HepG2 (cell line): ENCODE results near the gene OTOGL. TPM values are rescaled to one million over a fixed set of nuclear protein-coding genes. Genes with fewer than 3 reads are reported as not detected.

Source experiments
- ATAC-seq: fragments of 200-7000 bp; cut with Tn5 transposase; 3 replicates; pipeline ENCODE4 v1.9.1; 2020; ENCODE audit warnings: mild to moderate bottlenecking, moderate library complexity
- BruUV-seq: library from RNA; stranded (reverse); fragments of 400-500 nt; replicated peaks from 2 replicates; lab custom pipeline; 2021; lab: Mats Ljungman, UMichigan
- CTCF ChIA-PET: fragments of 300-600 bp; formaldehyde crosslinking; extraction: SDS; loops from one replicate; lab custom pipeline; 2021; ENCODE audit warnings: low total read pairs, inconsistent platforms, low intra/inter-chr PET ratio; lab: Yijun Ruan, JAX
- POLR2A ChIA-PET: fragments of 350-600 bp; sonication (Branson Sonifier 250); formaldehyde crosslinking; loops from one replicate; lab custom pipeline; 2020; ENCODE audit warnings: antibody characterized with exemption, inconsistent platforms; lab: Yijun Ruan, JAX
- DNase-seq: peaks from one replicate; pipeline ENCODE4 v3.0.0-alpha.2; 2015; ENCODE audit warnings: low spot score
- FAIRE-seq: peaks from 3 replicates; lab custom pipeline; 2011; peaks lifted over from hg19 to GRCh38; lab: Jason Lieb, UNC
- H2AFZ ChIP-seq: one replicate; pipeline ENCODE4 v1.6.1; 2011; ENCODE audit warnings: low read length, inconsistent platforms
- H3K27ac ChIP-seq: fragments of 300-600 bp; 3 replicates; pipeline ENCODE4 v1.8.0; 2011; ENCODE audit warnings: mixed run types, mild to moderate bottlenecking, mixed read lengths, low read length, inconsistent platforms; ENCODE audit not compliant: insufficient read depth; ENCODE audit errors: extremely low read length
- H3K27me3 ChIP-seq, 2 experiments: fragments of 200-600 bp in 1 of 2; 2 replicates in 1 of 2; 3 replicates in 1 of 2; pipeline versions ENCODE4 v1.6.0 to v1.8.0; 2011; ENCODE audit warnings: low read length in 2 of 2, mild to moderate bottlenecking in 2 of 2, moderate library complexity in 2 of 2, inconsistent platforms in 1 of 2; ENCODE audit not compliant: insufficient read depth in 2 of 2, control insufficient read depth in 1 of 2
- H3K36me3 ChIP-seq, 2 experiments: fragments of 200-600 bp in 1 of 2; replicated peaks in 1 of 2; 2 replicates in 1 of 2; 3 replicates in 1 of 2; pipeline versions ENCODE4 v1.5.1 to v1.8.0; 2011; ENCODE audit warnings: low read length in 2 of 2, inconsistent platforms in 1 of 2; ENCODE audit not compliant: insufficient read depth in 2 of 2, control insufficient read depth in 1 of 2
- H3K4me1 ChIP-seq: 2 replicates; pipeline ENCODE4 v1.5.1; 2012; ENCODE audit warnings: low read length, inconsistent platforms; ENCODE audit not compliant: insufficient read depth
- H3K4me2 ChIP-seq: 2 replicates; pipeline ENCODE4 v1.6.0; 2011; ENCODE audit warnings: low read depth, low read length, inconsistent platforms
- H3K4me3 ChIP-seq, 3 experiments: fragments of 200-600 bp in 1 of 3; sonication (generic), shearing (Covaris generic) in 1 of 3; replicated peaks in 1 of 3; 2 replicates each; pipeline ENCODE4 v1.5.1; 2011 to 2016; ENCODE audit warnings: low read length in 3 of 3, inconsistent platforms in 2 of 3, low read depth in 2 of 3, mild to moderate bottlenecking in 2 of 3, control low read depth in 1 of 3, mixed read lengths in 1 of 3; ENCODE audit not compliant: insufficient read depth in 1 of 3
- H3K79me2 ChIP-seq: one replicate; pipeline ENCODE4 v1.6.1; 2011; ENCODE audit warnings: low read length, inconsistent platforms; ENCODE audit not compliant: insufficient read depth
- H3K9ac ChIP-seq: 2 replicates; pipeline ENCODE4 v1.6.0; 2011; ENCODE audit warnings: mild to moderate bottlenecking, low read depth, low read length, inconsistent platforms; ENCODE audit not compliant: insufficient read depth
- H3K9me3 ChIP-seq: 2 replicates; pipeline ENCODE4 v1.5.1; 2012; ENCODE audit warnings: mild to moderate bottlenecking, low read length
- H4K20me1 ChIP-seq: 2 replicates; pipeline ENCODE4 v1.6.0; 2011; ENCODE audit warnings: inconsistent platforms, mild to moderate bottlenecking, low read length, moderate library complexity; ENCODE audit not compliant: insufficient read depth
- ATF2 ChIP-seq: sonication (generic); formaldehyde crosslinking; IDR thresholded peaks from 2 replicates; pipeline ENCODE4 v1.4.0; 2020; ENCODE audit warnings: missing genetic modification reagents
- GATAD2A ChIP-seq: IDR thresholded peaks from 2 replicates; pipeline ENCODE4 v1.6.1; 2016
- HNRNPL ChIP-seq: fragments of 200-400 bp; formaldehyde crosslinking; IDR thresholded peaks from 2 replicates; pipeline ENCODE4 v1.6.1; 2017; ENCODE audit warnings: mild to moderate bottlenecking, low read depth, low read length
- PHF21A ChIP-seq: sonication (generic); formaldehyde crosslinking; IDR thresholded peaks from 2 replicates; pipeline ENCODE4 v1.5.0; 2020; ENCODE audit warnings: mild to moderate bottlenecking, missing genetic modification reagents
- SP1 ChIP-seq, 2 experiments: fragments of 450-650 bp in 1 of 2; sonication (generic) in 1 of 2; formaldehyde crosslinking in 1 of 2; IDR thresholded peaks; 2 replicates each; pipeline versions ENCODE4 v1.4.0 to v1.6.1; 2016 to 2020; ENCODE audit warnings: missing genetic modification reagents in 1 of 2
- ZC3H4 ChIP-seq: sonication (generic); formaldehyde crosslinking; IDR thresholded peaks from 2 replicates; pipeline ENCODE4 v1.4.0; 2020; ENCODE audit warnings: missing genetic modification reagents, borderline replicate concordance
- ZNF280B ChIP-seq: sonication (generic); formaldehyde crosslinking; IDR thresholded peaks from 2 replicates; pipeline ENCODE4 v1.5.0; 2020; ENCODE audit warnings: missing genetic modification reagents, mild to moderate bottlenecking, borderline replicate concordance
- ZNF280D ChIP-seq: sonication (generic); formaldehyde crosslinking; IDR thresholded peaks from 2 replicates; pipeline ENCODE4 v1.5.1; 2020; ENCODE audit warnings: mild to moderate bottlenecking, missing genetic modification reagents
- ZNF639 ChIP-seq: conservative IDR thresholded peaks from 2 replicates; pipeline ENCODE4 v1.6.1; 2018; ENCODE audit warnings: missing genetic modification reagents
- ZNF770 ChIP-seq: sonication (generic); formaldehyde crosslinking; IDR thresholded peaks from 2 replicates; pipeline ENCODE4 v1.5.0; 2020; ENCODE audit warnings: mild to moderate bottlenecking, missing genetic modification reagents
- in situ Hi-C: cut with HindIII; loops from 2 replicates; pipeline ENCODE4 v1.10.0; 2017; ENCODE audit warnings: low pct_unique_long_range_greater_than_20kb; ENCODE audit not compliant: extremely low pct_ligation_motif_present
- intact Hi-C: fragments of 100-400 bp; cut with micrococcal nuclease; formaldehyde crosslinking; loops from one replicate; pipeline ENCODE4 v1.10.0; 2022; ENCODE audit not compliant: unreplicated experiment
- polyA plus RNA-seq, 8 experiments: library from polyadenylated mRNA; depleted of rRNA in 3 of 8; stranded (reverse) in 7 of 8; unstranded in 1 of 8; fragments of >200 nt; fragmentation: Illumina TruSeq in 4 of 8; extraction: Trizol in 4 of 8; gene quantifications; 2 replicates each; pipeline versions ENCODE4 v1.2.1 to v1.2.3, GENCODE V29; 2011 to 2016; ENCODE audit warnings: low read depth in 4 of 8, missing spikeins in 1 of 8, mixed read lengths in 1 of 8; ENCODE audit not compliant: insufficient read depth in 1 of 8
- total RNA-seq, 5 experiments: library from RNA; depleted of rRNA; stranded (reverse); fragments of >200 nt; fragmentation: Illumina TruSeq; extraction: Trizol; gene quantifications; 2 replicates each; pipeline ENCODE4 v1.2.3, GENCODE V29; 2016; ENCODE audit warnings: low read depth in 1 of 5

The OTOGL gene
- total and polyA plus RNA-seq, 2 of the 13 experiments (the other 11 are each of a cell fraction or from before 2014, with no cell fraction given), result not detected

GRCh38 chr12:80189241-80189640 is 89.9 kb downstream of the OTOGL start:
- FAIRE-seq (no peak), ATAC-seq (no peak), DNase-seq (no peak)
- Histone ChIP-seq H3K27ac (no peak overlapping the region), H3K36me3 (no peaks in the 10 kb centered on the region), H2AFZ (no peak overlapping the region), H3K4me3 (no peak overlapping the region), H3K9me3 (no peaks in the 10 kb centered on the region), H3K79me2 (no peaks in the 10 kb centered on the region), H3K9ac (no peak overlapping the region), H3K4me2 (no peak overlapping the region), H3K4me1 (peaks cover 4% of the 10 kb centered on the region; the same call in 1 of the 2 replicates), H3K27me3 (no peaks in the 10 kb centered on the region), H4K20me1 (no peaks in the 10 kb centered on the region)
- in situ Hi-C loops, result loop anchor here (10.0 to 25.0 kb wide), 2 partner anchors 402 to 784 kb away; no protein-coding TSS in a partner anchor
- ChIA-PET CTCF (no interaction called here), POLR2A (no interaction called here)
- no TSS peak for BruUV-seq
- intact Hi-C loops, result no loop called here
- no peak for TF ChIP-seq ZNF770
- no peak for TF ChIP-seq SP1 (IDR thresholded peaks at IDR 0.05)
- no peak for TF ChIP-seq SP1 (CRISPR knock-in tag; IDR thresholded peaks at IDR 0.05)
- no peak for TF ChIP-seq ZNF280B (CRISPR knock-in tag)
- TF ChIP-seq HNRNPL, result no peak
- TF ChIP-seq PHF21A, result no peak
- TF ChIP-seq ZNF639, result no peak
- no peak for TF ChIP-seq ZNF280D
- TF ChIP-seq ZC3H4 (CRISPR knock-in tag), result no peak
- no peak for TF ChIP-seq ATF2 (CRISPR knock-in tag)
- TF ChIP-seq GATAD2A (CRISPR knock-in tag), result no peak
